ENCODE measurements around the gene RPL13A. TPM values are rescaled to one million over a fixed set of nuclear protein-coding genes. Genes with fewer than 3 reads are reported as not detected.

Gene RPL13A
- total and polyA plus RNA-seq, 5 donors: 1,392 to 1,753 (median 1,406) TPM

- peaks cover 6% of the 10 kb centered on the region for H3K4me1 ChIP-seq (ENCODE audit: control insufficient read depth, insufficient read depth, low read length)
- no peak overlapping the region for H3K4me3 ChIP-seq (ENCODE audit: low read length)
- H3K27ac ChIP-seq (ENCODE audit: low read length): no peak overlapping the region
- H3K27me3 ChIP-seq (ENCODE audit: control insufficient read depth, insufficient read depth): no peaks in the 10 kb centered on the region
- no peaks in the 10 kb centered on the region for H3K9me3 ChIP-seq (ENCODE audit: control insufficient read depth, low read length)
- WGBS: 68% methylated on average over 12 of the region's 12 CpGs
- DNase-seq: no peak
- intact Hi-C loops (cut with DNase I): no loop called here
- ATAC-seq: no peak
These were observed 5.4 kb downstream of the RPL13A start for GRCh38 chr19:49492573-49493405.

- ATAC-seq: no peak
- peak overlapping the region; percentile 94 for H3K27ac ChIP-seq (ENCODE audit: low read length)
- H3K9me3 ChIP-seq (ENCODE audit: control insufficient read depth, low read length): no peaks in the 10 kb centered on the region
- no peak for DNase-seq
- WGBS: under 1% methylated on average over 11 of the region's 11 CpGs
- H3K27me3 ChIP-seq (ENCODE audit: control insufficient read depth, insufficient read depth): no peaks in the 10 kb centered on the region
- intact Hi-C loops (cut with DNase I): no loop called here
- peaks cover 3% of the 10 kb centered on the region for H3K4me1 ChIP-seq (ENCODE audit: control insufficient read depth, insufficient read depth, low read length)
- H3K4me3 ChIP-seq (ENCODE audit: low read length): peak overlapping the region; percentile 95
These were observed 9.2 kb downstream of the RPL13A start for GRCh38 chr19:49496574-49497008.

- no peak for ATAC-seq
- H3K4me1 ChIP-seq (ENCODE audit: control insufficient read depth, insufficient read depth, low read length): peaks cover 3% of the 10 kb centered on the region
These were observed 9.8 kb downstream of the RPL13A start for GRCh38 chr19:49497047-49497788.

GRCh38 chr19:49497789-49498103 is 10.3 kb downstream of the RPL13A start:
- no peak overlapping the region for H3K27ac ChIP-seq (ENCODE audit: low read length)
- peaks cover 3% of the 10 kb centered on the region for H3K4me1 ChIP-seq (ENCODE audit: control insufficient read depth, insufficient read depth, low read length)
- WGBS: 89% methylated on average over 12 of the region's 12 CpGs
- no peaks in the 10 kb centered on the region for H3K9me3 ChIP-seq (ENCODE audit: control insufficient read depth, low read length)
- ATAC-seq (no peak), DNase-seq (peak in 1 of 3 donors; percentile 37)
- no peaks in the 10 kb centered on the region for H3K27me3 ChIP-seq (ENCODE audit: control insufficient read depth, insufficient read depth)
- intact Hi-C loops (cut with DNase I): no loop called here
- H3K4me3 ChIP-seq (ENCODE audit: low read length): no peak overlapping the region

More at GRCh38 chr19:49497047-49497788, 9.8 kb downstream of the RPL13A start:
- Histone ChIP-seq H3K27ac (ENCODE audit: low read length) (peak overlapping the region; percentile 94), H3K9me3 (ENCODE audit: control insufficient read depth, low read length) (no peaks in the 10 kb centered on the region), H3K27me3 (ENCODE audit: control insufficient read depth, insufficient read depth) (no peaks in the 10 kb centered on the region), H3K4me3 (ENCODE audit: low read length) (peak overlapping the region; percentile 95)
- WGBS: 21% methylated on average over 22 of the region's 22 CpGs
- peak; percentile 70 to 88 (median 80) for DNase-seq
- intact Hi-C loops (cut with DNase I): no loop called here

- Histone ChIP-seq H3K4me3 (ENCODE audit: low read length) (no peak overlapping the region), H3K27ac (ENCODE audit: low read length) (no peak overlapping the region), H3K9me3 (ENCODE audit: control insufficient read depth, low read length) (no peaks in the 10 kb centered on the region), H3K4me1 (ENCODE audit: control insufficient read depth, insufficient read depth, low read length) (peaks cover 5% of the 10 kb centered on the region), H3K27me3 (ENCODE audit: control insufficient read depth, insufficient read depth) (no peaks in the 10 kb centered on the region)
- no peak for ATAC-seq
- peak in 1 of 3 donors; percentile 34 for DNase-seq
- WGBS: 85% methylated on average over 7 of the region's 7 CpGs
- intact Hi-C loops (cut with DNase I): no loop called here
These were observed 11.1 kb downstream of the RPL13A start for GRCh38 chr19:49498475-49498874.

GRCh38 chr19:49499030-49499670 is 11.7 kb downstream of the RPL13A start:
- Histone ChIP-seq H3K9me3 (ENCODE audit: control insufficient read depth, low read length) (no peaks in the 10 kb centered on the region), H3K4me1 (ENCODE audit: control insufficient read depth, insufficient read depth, low read length) (peaks cover 5% of the 10 kb centered on the region), H3K27ac (ENCODE audit: low read length) (no peak overlapping the region), H3K4me3 (ENCODE audit: low read length) (no peak overlapping the region), H3K27me3 (ENCODE audit: control insufficient read depth, insufficient read depth) (no peaks in the 10 kb centered on the region)
- DNase-seq (peak in 1 of 3 donors; percentile 43), ATAC-seq (no peak)
- WGBS: 69% methylated on average over 19 of the region's 19 CpGs
- intact Hi-C loops (cut with DNase I): no loop called here

GRCh38 chr19:49502866-49503581 is 15.6 kb downstream of the RPL13A start:
- DNase-seq (peak in 1 of 3 donors; percentile 70), ATAC-seq (peak; percentile 58 to 59)
- Histone ChIP-seq H3K9me3 (ENCODE audit: control insufficient read depth, low read length) (no peaks in the 10 kb centered on the region), H3K27ac (ENCODE audit: low read length) (no peak overlapping the region), H3K4me1 (ENCODE audit: control insufficient read depth, insufficient read depth, low read length) (peaks cover 5% of the 10 kb centered on the region), H3K4me3 (ENCODE audit: low read length) (no peak overlapping the region), H3K27me3 (ENCODE audit: control insufficient read depth, insufficient read depth) (no peaks in the 10 kb centered on the region)
- WGBS: 42% methylated on average over 14 of the region's 14 CpGs
- intact Hi-C loops (cut with DNase I): loop anchor here in 1 of 4 donors (2.0 kb wide), 1 partner anchor 68 kb away; no protein-coding TSS in a partner anchor

GRCh38 chr19:49503582-49503962 is 16.2 kb downstream of the RPL13A start:
- DNase-seq: no peak
- H3K4me3 ChIP-seq (ENCODE audit: low read length): no peak overlapping the region
- H3K27ac ChIP-seq (ENCODE audit: low read length): no peak overlapping the region
- ATAC-seq: no peak
- 83% methylated on average over 9 of the region's 9 CpGs for WGBS
- peaks cover 5% of the 10 kb centered on the region for H3K4me1 ChIP-seq (ENCODE audit: control insufficient read depth, insufficient read depth, low read length)
- intact Hi-C loops (cut with DNase I): loop anchor here in 1 of 4 donors (2.0 kb wide), 1 partner anchor 67 kb away; no protein-coding TSS in a partner anchor
- H3K27me3 ChIP-seq (ENCODE audit: control insufficient read depth, insufficient read depth): no peaks in the 10 kb centered on the region
- no peaks in the 10 kb centered on the region for H3K9me3 ChIP-seq (ENCODE audit: control insufficient read depth, low read length)

- H3K27me3 ChIP-seq (ENCODE audit: control insufficient read depth, insufficient read depth): no peaks in the 10 kb centered on the region
- H3K27ac ChIP-seq (ENCODE audit: low read length): no peak overlapping the region
- no peaks in the 10 kb centered on the region for H3K9me3 ChIP-seq (ENCODE audit: control insufficient read depth, low read length)
- 33% methylated on average over 8 of the region's 8 CpGs for WGBS
- peaks cover 2% of the 10 kb centered on the region for H3K4me1 ChIP-seq (ENCODE audit: control insufficient read depth, insufficient read depth, low read length)
- no peak overlapping the region for H3K4me3 ChIP-seq (ENCODE audit: low read length)
- intact Hi-C loops (cut with DNase I): loop anchor here in 3 of 4 donors (2.0 to 5.0 kb wide), 3 partner anchors 36 to 151 kb away; no protein-coding TSS in a partner anchor
- DNase-seq: no peak
- ATAC-seq: peak; percentile 43 to 55
These were observed 19.2 kb downstream of the RPL13A start for GRCh38 chr19:49506575-49507105.

- no peak overlapping the region for H3K4me3 ChIP-seq (ENCODE audit: low read length)
- WGBS: 78% methylated on average over 12 of the region's 12 CpGs
- ATAC-seq (no peak), DNase-seq (no peak)
- H3K9me3 ChIP-seq (ENCODE audit: control insufficient read depth, low read length): no peaks in the 10 kb centered on the region
- H3K4me1 ChIP-seq (ENCODE audit: control insufficient read depth, insufficient read depth, low read length): peaks cover 2% of the 10 kb centered on the region
- intact Hi-C loops (cut with DNase I): loop anchor here in 3 of 4 donors (2.0 to 5.0 kb wide), 3 partner anchors 34 to 149 kb away; no protein-coding TSS in a partner anchor
- H3K27me3 ChIP-seq (ENCODE audit: control insufficient read depth, insufficient read depth): no peaks in the 10 kb centered on the region
- no peak overlapping the region for H3K27ac ChIP-seq (ENCODE audit: low read length)
These were observed 20.5 kb downstream of the RPL13A start for GRCh38 chr19:49507803-49508494.
